NCI-H1436 treated with DMSO at 0.1 percent for 48 hours (cell line): Measurements from ENCODE around the gene NTMT2.
"Not testable (repeated sequence)": the region's sequence is repeated elsewhere in the genome, so short reads cannot be mapped to it uniquely, and the experiment has no call there.

Experiments
- DNase-seq: peaks from one replicate; lab custom pipeline; 2025; lab: John Stamatoyannopoulos, UW

NTMT2 gene

GRCh38 chr1:170145770-170146676 is at the start of gene NTMT2:
Gene NTMT2, plus strand, starts transcription at chr1:170145959. Its CDS starts 149 bp downstream, at chr1:170146108.
- DNase-seq: no peak

GRCh38 chr1:170095976-170096748 is 49.6 kb upstream of the NTMT2 start:
- DNase-seq: no peak

DNA sequence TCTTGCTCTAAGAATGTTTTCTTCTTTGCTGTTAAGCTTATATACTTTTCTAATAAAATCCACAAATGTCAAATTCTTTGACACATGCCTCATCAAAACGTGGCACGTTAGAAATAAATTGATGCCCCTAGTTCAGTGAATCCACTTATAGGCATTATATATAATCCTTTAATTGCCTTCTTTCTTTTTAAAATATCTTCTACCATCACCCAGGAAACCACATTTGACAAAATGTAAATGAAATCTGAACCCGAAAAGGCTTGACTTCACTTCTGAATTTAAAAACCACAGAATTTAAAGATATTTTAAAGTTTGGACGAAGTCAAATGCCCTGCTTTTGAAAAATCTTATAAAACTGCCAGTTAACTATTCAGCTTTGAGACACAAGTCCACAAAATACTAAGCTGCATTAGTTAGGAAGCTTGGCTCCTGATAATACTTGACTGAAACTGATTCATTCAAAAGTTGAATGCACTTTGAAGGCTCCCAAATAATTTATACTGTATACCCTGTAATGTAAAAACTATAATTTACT is 48.9 kb upstream of the NTMT2 start:
- DNase-seq: no peak

- DNase-seq: no peak
Observed at GRCh38 chr1:170097449-170097948, 48.3 kb upstream of the NTMT2 start.

- not testable (repeated sequence) for DNase-seq
Observed at GRCh38 chr1:170113140-170113539, 32.6 kb upstream of the NTMT2 start.

- no peak for DNase-seq
Observed at GRCh38 chr1:170114906-170115305, 30.9 kb upstream of the NTMT2 start.

- DNase-seq: no peak
Observed at GRCh38 chr1:170122366-170122765, 23.4 kb upstream of the NTMT2 start.

DNA sequence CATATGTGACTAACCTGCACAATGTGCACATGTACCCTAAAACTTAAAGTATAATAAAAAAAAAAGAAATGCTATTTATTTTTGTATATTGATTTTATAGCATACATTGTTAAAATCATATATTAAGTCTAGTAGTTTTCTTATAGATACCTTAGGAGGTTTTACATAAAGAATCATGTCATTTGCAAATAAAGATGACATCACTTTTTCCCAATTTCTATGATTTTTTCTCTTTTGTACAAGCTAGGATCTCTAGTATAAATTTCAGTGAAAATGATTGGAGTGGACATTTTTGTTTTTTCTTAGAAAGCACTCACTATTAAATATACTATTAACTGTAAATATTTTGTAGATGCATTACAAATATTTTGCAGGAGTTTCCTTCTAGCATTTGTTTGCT is 20.5 kb upstream of the NTMT2 start:
- DNase-seq: no peak

GRCh38 chr1:170126696-170127095 is 19.1 kb upstream of the NTMT2 start:
- DNase-seq: no peak

DNA sequence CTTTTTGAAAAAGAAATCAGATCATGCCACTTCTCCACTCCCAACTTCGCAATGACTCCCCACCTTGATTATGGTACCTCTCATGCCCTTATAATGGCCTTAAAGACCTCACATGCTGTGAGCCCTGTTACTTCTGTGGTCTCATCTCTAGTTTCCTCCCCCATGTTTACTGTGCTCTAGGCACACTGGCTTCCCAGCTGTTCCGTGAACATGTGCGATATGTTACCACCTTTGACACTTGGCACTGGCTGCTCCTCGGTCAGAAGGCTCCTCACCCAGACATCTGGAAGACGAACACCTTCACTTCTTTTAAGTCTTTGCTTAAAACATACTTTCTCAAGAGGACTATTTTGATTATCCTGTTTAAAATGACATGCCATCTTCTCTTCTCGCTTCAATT is 14.3 kb upstream of the NTMT2 start:
- DNase-seq: no peak

DNA sequence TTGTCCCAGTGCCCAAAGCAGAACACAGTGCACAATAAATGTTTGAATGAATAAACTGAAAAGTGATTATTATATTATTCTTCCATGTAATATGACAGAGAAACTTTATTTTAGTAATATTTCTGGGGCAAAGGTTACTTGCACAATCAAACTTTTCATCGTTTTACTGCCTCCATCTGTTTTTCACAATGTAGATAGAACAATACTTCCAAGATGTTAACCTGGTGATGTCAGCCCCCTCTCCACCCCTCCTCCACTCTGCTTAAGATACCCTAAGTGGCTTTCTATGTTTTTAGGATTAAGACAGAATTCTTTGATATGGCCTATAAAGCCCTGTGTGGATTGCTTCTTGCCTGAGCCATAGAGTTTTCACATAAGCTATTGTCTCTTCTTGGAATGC is 13.8 kb upstream of the NTMT2 start:
- DNase-seq: no peak

- DNase-seq: no peak
Observed at GRCh38 chr1:170133766-170134495, 11.8 kb upstream of the NTMT2 start.

DNA sequence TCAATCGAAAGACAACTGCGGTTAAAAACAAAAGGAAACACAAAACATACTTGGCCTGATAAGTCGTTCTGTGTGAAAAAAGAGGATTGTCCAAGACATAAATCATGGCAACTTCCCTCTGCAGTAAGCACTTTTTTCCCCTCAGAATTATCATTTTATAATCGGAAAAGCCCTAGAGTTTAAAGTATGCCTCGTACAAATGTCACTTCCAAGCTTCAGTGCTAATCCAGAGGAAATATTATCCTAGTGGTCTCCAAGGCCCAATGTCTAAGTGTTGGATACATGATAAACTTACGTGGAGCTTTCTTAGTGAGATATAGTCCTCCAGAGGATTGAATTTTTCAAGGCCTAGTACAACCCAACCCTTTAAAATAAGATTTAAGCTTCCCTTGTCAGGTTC is 11.2 kb upstream of the NTMT2 start:
- DNase-seq: no peak

DNA sequence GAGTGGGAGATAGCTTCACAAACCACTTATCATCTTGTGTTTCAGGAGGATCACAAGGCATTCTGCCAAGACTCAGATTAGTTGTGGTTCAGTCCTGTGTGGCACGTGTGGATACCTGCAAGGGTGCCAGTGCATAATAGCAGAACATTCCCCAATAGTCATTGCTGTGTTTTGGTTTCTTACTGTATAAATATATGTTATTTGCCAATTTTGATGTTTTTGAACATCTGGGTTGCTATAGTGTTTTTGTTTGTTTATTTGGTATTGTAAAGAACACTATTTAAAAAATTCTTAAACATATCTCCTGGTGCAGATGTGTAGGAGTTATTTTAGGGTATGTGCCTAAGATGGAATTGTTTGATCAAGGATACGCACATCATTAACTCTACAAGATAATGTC is 5.4 kb upstream of the NTMT2 start:
- DNase-seq: no peak

GRCh38 chr1:170145061-170145460 is 698 bp upstream of the NTMT2 start:
- DNase-seq: no peak

DNA sequence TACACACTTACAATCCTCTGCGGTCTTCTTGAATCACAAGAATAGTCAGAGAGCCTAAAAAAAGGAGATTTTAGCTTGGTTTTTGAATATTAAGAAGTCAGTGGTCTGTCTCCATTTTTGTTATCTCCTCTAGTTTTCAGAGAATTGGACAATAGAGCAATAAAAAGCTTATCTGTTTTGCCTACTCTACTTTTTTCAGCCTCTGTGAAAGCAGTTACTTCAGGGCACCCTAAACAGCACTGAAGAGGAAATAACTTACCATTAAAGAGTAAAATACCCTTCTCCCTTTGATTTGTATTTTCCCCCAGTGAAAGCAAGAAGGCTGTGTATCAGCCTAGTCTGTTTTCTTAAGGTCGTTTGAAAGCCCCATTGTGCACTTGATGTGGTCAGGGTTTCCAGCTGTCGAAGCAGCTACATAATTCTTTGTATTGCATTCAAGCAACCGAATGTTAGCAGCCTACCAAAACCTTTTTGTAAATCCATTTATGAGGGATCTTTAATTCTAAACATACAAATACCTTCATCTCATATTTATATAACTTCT is 1.0 kb downstream of the NTMT2 start:
- no peak for DNase-seq

DNA sequence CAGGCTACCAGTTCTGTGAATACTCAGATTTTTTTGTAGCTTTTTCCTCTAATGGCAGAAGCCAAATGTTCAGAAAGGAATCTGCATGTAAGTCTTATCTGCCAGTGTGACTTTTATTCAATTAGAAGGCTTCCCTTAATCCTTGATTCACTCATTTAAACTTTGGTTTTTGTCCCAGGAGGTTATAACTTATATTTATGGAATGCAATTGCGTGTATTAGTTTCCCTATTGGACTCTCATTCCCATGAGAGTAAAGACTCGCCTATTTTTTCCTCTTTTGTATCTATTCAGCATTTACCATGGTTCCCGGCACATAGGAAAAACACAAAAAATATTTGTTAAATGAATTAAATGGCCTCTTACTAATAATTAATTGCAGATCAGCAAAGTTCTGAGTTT is 3.5 kb downstream of the NTMT2 start:
- DNase-seq: no peak

DNA sequence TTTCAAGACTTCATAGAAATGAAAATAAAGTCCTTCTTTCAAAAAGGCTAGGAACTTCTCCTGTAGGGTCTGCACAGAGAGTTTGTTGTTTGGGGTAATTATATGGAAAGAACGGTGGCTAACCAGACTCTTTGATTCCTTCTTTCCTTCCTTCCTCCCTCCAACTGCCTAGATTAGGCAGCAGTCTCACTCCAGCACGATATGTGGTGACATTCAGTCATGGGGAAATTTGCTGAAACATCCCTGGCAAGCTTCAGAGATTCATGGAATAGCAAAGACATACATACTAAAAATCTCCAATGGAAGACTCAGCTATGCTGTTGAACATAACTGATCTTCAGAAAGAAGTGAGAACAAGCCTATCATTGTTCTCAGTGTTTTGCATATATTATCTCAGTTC is 4.3 kb downstream of the NTMT2 start:
- no peak for DNase-seq

DNA sequence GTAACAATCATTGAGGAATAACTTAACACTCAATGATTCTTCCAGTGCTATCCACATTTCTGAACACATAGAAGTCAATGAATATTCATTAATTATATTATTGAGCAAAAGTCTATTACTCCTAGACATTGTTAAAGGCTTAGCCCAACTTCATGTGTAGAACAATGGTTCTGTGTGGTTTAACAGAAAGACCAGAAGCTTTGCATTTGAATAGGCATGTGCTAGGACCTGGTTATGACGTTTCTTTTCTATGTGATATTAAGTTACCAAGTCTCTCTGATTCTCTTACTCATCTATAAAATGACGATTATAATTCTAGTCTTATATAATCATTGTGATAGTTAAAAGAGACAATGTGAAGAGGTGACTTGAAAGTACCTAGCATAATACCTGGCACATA is 5.2 kb downstream of the NTMT2 start:
- no peak for DNase-seq

GRCh38 chr1:170153417-170153816 is 7.7 kb downstream of the NTMT2 start:
- DNase-seq: no peak

- no peak for DNase-seq
Observed at GRCh38 chr1:170155055-170155454, 9.3 kb downstream of the NTMT2 start.

DNA sequence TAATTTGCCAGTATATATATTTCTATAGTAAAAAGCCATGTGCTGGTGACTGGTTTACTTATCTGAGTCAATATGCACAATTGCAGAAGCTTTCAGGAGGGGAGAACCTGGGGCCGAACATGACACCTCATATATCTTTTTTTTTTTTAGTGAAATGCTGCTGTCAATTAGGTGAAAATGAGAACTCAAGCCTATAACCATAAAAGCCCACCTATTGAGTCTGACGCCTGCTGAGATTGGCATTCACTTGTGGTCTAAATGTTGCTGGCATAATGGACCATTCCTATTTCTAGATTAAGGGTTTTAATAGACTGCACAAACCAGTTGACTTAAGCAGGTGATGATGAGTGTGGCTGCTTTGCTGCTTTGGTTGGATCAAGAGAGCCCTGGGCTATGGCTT is 10.8 kb downstream of the NTMT2 start:
- DNase-seq: no peak
